ENCODE measurements around the gene KCNJ6.
A peak's percentile ranks its signal among the peaks of the same experiment; 100 is the strongest.
"Not testable (repeated sequence)": the region's sequence is repeated elsewhere in the genome, so short reads cannot be mapped to it uniquely, and the experiment has no call there.

The KCNJ6 gene

DNA sequence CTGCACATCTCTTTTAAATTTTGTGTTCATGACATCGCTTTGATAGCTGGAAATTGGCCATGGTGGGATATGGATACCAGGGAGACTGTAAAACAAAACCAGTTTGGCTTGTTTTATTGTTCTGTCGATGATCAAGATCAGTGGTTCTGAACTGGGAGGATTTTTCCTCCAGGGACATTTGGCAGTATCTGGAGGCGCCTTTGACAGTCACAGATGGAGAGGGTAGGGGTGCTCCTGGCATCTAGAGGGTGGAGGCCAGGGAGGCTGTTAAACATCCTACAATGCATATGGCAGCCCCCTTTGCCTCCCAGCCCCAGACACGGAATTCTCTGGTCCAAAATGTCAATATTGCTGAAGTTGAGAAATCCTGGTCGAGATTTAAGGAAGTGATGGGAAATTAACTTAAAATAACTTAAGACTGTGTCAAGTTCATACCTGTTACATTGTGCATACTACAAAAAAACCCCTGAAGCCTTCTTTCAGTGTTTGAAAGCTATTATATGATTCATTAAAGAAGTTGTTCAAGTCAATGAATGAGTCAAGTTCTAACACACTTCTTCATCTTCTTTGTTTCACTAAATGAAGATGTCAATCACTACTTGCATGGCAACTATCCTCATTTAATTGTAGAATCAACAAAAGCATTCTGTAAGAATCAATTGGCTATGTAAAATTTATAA lies 150.9 kb downstream of the KCNJ6 start:
- DNase-seq = no peak

DNA sequence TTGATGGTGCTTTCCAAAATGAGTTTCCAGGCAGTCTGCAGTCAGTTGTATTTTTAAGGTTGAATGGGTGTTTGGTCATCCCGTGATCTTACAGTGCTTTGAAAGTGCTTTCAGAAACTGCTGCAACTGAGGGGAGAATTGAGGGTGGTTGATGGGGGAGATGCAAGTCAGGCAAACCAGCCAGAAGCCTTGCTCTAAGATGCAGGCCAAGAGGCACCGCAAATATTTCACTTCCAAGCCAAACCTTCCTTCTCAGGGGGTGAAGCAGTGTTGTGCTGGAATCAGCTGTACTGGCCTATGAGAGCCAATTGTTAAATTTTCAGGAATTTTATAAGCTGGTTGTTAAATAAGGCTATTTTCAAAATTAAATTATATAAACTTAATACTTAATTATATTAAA lies 151.6 kb downstream of the KCNJ6 start:
- DNase-seq = no peak

DNA sequence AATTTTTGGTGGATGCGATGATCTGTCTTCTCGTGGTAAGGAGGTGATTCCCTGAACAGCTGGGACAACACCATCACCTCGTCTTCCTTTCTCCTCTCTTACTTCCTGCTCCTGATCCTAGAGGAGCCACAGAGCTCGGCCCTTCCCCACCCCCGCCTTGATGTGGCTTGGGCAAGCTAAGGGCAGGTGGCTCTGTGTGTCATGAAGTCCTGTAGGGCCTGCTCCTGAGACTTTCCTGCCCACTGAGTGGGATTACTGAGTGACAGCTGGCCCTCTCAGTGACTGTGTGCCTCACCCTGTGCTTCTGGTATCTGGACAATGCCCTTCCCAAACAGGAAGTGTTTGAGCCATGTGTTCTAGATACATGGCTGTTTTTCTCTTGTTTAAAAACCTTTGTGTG lies 153.0 kb downstream of the KCNJ6 start:
- DNase-seq = no peak

DNA sequence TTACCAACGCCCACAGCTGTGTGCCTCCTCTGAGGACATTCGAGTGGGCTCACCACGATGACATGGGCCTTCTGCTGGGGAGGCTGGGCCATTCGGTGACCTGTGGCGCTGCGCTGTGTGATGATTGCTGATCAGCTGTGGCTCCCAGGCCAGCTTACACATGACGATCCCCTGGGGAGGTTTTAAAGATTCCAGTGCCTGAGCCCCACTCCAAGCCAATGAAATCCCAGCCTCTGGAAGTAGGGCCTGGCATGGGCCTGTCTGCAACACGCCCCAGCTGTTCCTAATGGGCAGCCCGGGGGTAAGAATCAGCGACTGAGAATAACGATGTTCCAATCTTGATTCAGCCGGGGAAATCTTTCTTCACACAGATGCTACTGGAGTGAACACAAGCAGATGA lies 153.7 kb downstream of the KCNJ6 start:
- no peak for DNase-seq

DNA sequence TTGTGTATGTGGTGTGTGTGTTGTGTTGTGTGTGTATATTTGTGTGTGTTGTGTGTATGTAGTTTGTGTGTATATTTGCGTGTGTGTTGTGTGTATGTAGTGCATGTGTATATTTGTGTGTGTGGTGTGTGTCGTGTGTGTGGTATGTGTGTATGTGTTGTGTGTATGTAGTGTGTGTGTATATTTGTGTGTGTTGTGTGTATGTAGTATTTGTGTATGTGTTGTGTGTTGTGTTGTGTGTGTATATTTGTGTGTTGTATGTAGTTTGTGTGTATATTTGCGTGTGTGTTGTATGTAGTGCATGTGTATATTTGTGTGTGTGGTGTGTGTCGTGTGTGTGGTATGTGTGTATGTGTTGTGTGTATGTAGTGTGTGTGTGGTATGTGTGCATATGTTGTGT lies 154.9 kb downstream of the KCNJ6 start:
- DNase-seq = not testable (repeated sequence)

DNA sequence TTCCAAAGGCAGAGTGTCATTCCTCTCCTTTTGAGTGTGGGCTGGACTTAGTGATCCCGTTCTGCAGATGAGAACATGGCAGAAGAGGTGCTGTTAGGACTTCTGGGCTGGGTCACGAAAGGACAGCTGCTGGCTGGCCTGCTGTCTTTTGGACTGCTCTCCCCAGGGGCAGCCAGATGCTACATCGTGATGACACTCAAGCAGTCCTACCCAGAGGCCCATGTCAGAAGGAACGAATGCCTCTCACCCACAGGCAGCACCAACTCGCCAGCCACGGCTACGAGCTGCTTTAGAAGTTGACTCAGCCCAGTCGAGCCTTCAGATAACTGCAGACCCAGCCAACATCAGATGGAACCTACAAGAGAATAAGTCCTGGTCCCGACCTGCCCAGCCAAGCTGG lies 156.5 kb downstream of the KCNJ6 start:
- no peak for DNase-seq

DNA sequence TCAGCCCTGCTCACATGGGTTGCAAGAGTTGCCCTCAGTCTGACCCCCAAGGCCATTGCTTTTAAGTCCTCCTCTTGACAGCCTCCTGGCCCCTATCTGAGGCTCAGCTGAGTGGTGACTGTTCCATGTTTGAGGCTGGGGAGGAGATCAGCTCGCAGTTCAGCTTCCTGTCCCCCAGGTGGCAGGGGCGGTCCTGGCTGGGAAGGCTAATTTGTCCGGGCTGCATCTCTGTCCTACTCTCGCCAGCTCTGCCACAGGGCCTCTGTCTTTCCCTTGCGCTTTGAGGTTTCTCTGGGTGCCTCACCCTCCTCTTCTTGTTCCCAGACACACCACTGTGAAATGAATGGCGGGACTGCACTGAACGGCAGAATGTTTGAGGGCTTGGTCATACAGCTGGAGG lies 157.3 kb downstream of the KCNJ6 start:
- peak; percentile 63 for DNase-seq

DNA sequence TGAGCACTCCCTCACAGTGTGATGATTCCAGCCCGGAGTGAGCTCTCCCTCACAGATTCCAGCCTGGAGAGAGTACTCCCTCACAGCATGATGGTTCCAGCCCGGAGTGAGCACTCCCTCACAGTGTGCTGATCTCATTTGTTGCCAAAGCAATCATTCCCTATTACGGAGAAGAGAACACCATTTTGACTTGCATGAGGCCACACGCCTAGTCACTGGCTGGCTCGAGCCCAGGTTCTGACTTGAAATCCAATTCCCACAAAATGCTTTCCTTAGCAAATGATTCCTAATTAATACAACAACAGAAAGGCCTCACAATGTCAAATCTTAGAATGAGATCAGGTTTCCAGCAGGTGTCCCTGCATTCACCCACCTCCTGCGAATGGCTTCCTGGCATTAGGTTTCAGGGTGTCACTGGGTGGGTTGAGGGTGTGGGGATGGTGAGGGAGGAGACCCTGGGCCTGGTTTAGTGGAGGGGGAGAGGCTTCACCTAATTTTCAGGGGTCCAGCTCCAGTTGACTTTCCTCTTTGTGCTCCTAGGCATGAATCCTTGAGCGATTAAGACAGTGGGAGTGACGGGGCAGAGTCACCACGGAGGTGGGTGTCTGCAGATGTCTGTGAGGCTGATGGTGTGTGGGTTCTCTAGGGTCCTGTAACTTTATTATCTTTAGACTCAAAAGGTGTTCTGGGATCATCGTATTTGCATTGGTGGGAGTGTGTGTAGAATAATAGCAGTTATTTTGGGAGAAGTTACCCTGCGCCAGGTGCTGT lies 158.5 kb downstream of the KCNJ6 start:
- no peak for DNase-seq

DNA sequence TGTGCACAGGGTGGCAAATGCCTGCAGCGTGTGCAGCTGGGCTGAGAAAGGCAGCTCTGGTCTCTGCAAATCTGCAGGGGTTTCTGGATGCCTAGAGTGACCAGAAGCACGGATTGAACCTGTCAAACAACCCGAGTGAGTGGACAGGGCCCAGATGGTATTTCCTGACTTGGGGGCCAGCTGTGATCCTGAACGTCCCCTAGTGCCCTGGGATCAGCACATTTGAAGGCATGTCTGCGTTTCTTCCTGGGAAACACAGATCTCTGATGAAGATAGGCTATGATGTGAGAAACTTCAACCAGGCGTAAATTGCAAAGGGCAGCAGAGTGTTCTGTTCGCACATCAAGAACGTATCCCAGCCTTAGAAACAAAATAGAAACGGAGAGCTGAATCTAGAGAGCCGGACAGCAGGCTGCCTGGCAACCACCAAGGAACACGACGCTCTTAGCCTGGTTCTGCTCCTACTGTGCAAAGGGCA lies 163.1 kb downstream of the KCNJ6 start:
- no peak for DNase-seq

DNA sequence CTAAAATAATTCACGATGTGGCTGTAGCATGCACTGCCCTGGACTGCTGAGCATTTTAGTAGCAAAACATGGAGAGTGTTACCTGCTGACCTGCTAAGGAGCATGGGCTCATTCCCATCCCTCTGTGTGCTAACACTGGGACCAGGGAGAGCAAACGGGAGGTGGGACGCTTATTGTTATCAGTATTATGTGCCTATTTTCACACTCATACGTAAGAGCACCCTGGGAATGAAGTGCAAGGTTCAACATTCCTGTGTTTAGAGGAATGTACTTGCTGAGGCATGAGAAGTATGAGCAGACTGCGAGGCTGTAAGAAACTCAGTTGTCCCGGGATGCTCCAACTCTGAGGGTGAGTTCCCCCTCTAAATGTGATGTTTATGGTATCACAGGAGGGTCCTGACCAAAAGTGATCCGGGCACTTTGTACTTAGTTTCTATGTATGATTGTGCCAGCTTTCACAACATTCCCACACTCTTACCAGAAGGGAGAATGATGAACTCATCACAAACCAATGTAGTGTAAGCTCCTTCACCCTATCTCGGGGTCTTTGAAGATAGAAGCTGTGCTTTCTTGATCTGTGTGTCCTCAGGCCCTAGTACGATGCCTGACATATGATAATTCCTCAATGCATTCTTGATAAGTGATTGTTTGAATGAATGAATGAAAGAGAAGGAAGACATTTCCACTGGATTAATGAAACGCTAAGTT lies 164.8 kb downstream of the KCNJ6 start:
- peak; percentile 32 for DNase-seq

DNA sequence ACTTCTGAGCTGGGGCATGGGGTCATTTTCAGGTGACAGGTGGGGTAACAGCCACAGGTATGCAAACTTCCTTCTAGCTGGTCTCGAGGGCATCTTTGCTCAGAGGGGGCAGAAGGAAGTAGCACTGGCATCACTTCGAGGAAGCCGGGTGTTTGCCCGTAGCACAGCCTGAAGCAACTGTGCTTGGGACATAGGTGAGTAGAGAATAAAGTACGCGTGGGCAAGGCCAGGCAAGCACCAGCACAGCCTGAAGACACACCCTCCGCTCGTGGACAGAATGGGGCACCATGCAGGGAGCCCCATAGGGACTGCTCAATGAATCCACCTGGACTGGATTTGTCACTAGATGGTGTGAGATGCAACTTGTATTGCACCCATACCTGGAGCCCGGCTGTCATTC lies 167.1 kb downstream of the KCNJ6 start:
- DNase-seq = no peak

DNA sequence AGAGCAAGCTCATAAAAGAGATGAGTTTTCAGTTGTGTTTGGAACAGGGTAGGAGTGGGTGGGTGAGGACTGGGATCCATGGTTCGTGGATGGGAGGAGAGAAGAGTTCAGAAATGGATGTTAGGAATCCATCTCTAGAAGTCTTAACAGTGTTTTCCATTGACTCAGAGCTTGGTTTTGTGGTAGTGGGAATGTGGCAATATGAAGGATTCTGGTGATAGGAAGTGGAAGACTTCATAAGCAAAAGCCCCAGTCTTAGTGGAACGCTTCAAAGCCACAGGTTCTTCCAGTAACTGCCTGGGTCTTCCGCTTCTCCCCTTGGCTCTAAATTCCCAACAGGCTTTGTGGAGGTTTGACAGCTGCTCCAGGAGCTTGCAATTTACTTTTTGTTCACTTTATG lies 167.9 kb downstream of the KCNJ6 start:
- no peak for DNase-seq

DNA sequence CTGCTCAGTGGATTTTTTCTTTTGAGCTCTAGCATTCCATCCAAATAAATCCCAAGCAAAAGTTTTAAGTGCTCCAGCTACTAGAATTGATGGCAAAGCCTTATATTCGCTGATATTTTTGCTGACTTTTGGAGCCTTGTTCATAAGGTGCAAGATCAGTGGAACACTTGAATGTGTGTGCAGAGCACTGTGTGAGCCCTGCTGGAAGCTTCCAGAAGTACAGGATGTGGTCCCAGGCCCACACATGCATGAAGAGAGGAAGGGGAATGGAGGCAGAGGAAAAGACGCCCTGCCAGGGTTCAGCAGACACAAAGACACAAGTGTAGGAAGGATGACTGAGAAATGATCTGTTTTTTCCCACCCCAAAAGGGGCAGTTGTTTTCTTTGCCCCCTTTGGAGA lies 169.4 kb downstream of the KCNJ6 start:
- DNase-seq = no peak

DNA sequence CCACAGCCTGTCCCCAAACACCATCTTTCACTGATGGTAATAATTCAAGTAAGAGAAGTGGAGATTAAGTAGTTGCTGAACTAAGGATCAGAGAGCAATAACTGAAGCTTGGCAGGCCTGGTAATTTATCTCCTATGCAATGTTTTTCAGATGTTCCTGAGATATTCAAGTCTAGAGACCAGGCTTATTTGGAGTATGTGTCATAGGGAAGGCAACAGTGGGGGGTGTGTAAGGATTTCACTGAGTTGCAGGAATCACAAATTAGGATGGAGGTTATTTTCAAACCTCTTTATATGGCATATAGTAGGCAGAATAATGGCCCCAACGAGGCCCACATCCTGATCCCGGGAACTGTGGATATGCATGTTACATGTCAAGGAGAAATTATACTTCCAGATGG lies 171.7 kb downstream of the KCNJ6 start:
- DNase-seq = peak; percentile 10

DNA sequence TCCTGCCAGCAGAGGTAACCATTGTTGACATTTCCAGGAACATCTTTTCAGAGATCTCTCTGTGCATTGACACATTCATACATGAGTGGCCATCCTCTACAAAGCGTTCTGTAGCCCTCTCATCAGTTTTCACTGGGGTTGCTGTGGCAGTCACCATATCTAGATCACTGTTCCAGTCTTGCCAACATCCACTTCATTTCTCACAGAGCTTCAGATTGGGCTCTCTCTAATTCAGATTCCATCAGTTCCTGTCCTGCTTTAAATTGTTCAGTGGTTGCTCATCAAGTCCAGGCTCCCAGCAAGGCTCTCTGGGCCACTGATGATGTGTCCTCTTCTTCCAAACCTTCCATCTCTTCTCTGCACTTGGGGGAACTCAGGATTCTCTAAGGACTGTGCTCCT lies 173.7 kb downstream of the KCNJ6 start:
- DNase-seq = peak; percentile 61

DNA sequence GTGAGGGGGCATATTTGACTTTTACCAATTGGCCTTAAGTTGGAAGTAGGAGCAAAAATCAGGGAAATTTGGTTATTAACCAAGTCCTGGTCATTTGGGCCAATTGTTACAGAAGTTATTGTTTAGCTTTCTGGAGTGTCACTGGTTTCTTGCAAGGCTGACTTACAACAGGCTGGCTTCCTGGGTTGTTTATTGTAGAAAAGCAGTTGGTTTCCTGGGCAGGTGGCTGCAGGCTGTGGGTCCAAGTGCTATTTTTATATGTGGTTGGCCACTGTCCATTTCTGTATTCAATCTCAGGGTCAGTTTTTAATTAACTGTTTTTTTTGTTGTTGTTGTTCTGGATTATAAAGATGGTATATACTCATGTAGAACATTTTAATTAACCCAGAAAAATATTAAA lies 174.1 kb downstream of the KCNJ6 start:
- DNase-seq = no peak

DNA sequence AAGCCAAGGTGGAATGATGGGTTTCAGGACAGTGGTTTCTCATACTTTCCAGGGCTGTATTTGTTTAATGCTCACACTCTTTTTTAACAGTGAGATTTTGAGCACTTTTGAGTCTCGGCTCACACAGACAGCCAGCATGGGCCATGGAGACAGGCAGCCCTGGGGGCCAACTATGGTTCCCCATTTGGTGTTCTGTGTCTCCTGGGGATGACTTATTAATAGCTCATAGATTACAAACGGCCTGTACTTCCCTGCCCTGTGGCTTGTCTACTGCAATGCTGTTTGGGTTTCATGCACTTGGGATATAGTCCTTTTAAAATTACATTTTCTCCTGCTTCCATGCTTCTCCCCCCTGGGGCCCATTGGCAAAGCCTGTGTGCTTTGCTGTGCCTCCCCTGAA lies 178.3 kb downstream of the KCNJ6 start:
- no peak for DNase-seq

DNA sequence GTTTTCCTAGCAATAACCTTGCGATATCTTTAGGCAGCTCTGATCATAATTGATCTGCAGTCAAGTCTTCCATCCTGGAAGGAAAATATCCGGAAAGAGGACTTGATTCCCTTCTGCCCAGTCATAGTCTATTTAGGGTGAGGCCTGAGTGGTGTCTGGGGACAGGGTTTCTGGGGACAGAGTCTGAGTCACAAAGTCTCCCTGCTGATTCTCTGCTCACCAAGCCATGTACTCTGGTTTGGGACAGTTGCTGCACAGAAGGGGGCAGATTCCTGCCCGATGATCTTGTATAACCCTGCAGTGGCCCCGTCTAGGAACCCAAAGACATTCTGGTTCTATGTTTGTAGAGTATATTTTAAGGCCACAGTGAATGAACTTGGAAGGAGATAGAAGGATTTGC lies 178.8 kb downstream of the KCNJ6 start:
- DNase-seq = no peak

DNA sequence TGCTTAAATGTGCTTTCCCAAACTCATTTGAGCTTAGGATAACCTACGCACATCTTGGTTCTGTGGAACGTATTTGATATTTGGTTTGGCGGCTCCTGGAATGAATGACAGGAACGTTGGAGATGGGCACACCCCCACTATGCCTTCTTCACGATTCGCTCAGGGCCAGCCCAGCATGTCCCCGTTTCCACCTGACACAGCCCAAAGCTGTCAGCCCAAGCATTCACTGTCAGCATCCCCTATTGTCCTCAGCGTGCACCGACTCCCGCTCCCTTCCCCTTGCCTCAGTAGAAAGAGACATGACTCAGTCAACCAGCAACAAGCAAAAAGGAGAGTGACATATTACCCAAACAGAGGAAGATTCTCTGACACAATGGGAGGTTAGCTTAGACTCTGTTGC lies 181.4 kb downstream of the KCNJ6 start:
- no peak for DNase-seq

DNA sequence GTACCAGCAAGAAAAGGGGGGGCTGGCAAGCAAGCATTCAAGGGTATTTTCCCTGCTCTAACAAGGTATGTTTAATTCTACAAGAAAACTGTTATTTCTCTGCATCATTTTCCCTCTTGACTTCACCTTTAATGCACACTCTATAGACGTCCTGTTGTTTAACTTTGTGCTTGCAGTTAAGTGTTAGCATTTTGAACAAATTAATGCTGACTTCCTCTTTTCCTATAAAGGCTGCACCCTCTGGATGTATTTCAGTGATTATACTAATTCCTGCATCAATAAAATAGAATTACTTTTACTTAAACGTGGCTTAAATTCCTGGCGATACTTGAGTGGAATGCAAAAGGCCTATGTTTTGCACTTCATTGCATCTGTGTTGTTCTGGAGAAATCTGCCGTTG lies 183.3 kb downstream of the KCNJ6 start:
- no peak for DNase-seq

DNA sequence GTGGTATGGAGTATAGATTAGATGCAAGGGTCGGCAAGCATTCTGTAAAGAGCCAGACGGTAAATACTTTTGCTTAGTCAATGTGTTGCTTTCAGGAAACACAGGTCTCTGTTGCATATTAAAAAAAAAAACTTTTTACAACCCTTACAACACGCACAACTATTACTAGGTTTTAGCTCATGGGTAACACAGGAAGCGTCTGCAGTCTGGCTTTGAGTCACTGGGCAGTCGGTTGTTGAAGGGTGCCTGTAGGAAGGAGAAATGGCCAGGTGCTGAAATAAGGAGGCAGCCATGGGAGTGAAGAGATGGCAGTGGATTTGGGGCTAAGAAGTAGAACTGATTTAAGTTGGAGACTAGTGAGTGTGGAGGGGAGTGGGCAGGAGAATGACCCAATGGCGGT lies 192.1 kb downstream of the KCNJ6 start:
- no peak for DNase-seq

DNA sequence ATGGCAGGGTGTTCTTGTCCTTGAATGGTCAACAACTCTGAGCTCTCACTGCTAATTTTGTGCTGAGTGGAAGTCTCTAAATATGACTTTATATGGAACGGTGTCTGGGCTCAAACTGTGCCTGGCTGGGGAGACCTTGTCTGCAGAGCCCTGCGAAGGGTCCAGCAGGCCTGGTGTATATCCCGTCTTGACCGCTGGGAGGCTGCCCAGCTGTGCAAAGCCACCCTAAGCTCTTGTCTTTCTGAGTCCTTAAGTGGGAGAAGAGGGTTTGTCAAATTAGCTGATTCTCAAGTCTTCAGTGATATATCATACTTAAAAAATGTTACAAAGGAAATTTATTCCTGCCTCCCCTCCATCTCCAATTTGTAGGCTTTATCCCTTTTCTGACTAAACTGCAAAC lies 198.7 kb downstream of the KCNJ6 start:
- no peak for DNase-seq

DNA sequence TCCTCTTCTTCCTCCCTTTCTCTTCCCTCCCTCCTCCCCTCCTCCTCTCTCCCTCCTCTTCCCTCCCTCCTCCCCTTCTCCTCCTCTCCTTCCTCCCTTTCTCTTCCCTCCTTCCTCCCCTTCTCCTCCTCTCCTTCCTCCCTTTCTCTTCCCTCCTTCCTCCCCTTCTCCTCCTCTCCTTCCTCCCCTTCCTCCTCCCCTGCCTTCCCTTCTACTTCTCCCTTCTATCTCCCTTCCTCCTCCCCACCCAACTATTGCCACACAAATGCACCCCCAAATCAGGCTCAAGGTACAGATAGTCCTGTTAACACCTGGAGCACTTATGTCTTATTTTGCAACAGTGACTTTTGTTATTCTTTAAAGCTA lies 203.7 kb downstream of the KCNJ6 start:
- not testable (repeated sequence) for DNase-seq
